HEK293T (cell line): ENCODE results near the gene GBGT1.

Experiments used
- ARNT ChIP-seq: fragments of 450-650 bp; IDR thresholded peaks from 2 replicates; pipeline ENCODE4 v1.6.1; 2017; ENCODE audit warnings: mild to moderate bottlenecking
- FOXA1 ChIP-seq: fragments of 450-650 bp; IDR thresholded peaks from 2 replicates; pipeline ENCODE4 v1.6.1; 2016; ENCODE audit warnings: mild to moderate bottlenecking
- FOXK2 ChIP-seq: fragments of 450-650 bp; IDR thresholded peaks from 2 replicates; pipeline ENCODE4 v1.6.1; 2016; ENCODE audit warnings: mild to moderate bottlenecking
- FOXM1 ChIP-seq: fragments of 450-650 bp; IDR thresholded peaks from 2 replicates; pipeline ENCODE4 v1.6.1; 2017; ENCODE audit warnings: mild to moderate bottlenecking, borderline replicate concordance
- HDGF ChIP-seq: fragments of 450-650 bp; IDR thresholded peaks from 2 replicates; pipeline ENCODE4 v1.6.1; 2017; ENCODE audit warnings: antibody characterized with exemption, borderline replicate concordance
- LEF1 ChIP-seq: fragments of 450-650 bp; IDR thresholded peaks from 2 replicates; pipeline ENCODE4 v1.6.1; 2017; ENCODE audit warnings: mild to moderate bottlenecking, borderline replicate concordance
- SP1 ChIP-seq: fragments of 450-650 bp; IDR thresholded peaks from 2 replicates; pipeline ENCODE4 v1.6.1; 2017
- SUZ12 ChIP-seq: fragments of 450-650 bp; IDR thresholded peaks from 2 replicates; pipeline ENCODE4 v1.6.1; 2016; ENCODE audit warnings: mild to moderate bottlenecking
- TF ChIP-seq, protein P1 (sequence below): fragments of 450-650 bp; IDR thresholded peaks from 2 replicates; pipeline ENCODE4 v1.6.1; 2016

DNA sequence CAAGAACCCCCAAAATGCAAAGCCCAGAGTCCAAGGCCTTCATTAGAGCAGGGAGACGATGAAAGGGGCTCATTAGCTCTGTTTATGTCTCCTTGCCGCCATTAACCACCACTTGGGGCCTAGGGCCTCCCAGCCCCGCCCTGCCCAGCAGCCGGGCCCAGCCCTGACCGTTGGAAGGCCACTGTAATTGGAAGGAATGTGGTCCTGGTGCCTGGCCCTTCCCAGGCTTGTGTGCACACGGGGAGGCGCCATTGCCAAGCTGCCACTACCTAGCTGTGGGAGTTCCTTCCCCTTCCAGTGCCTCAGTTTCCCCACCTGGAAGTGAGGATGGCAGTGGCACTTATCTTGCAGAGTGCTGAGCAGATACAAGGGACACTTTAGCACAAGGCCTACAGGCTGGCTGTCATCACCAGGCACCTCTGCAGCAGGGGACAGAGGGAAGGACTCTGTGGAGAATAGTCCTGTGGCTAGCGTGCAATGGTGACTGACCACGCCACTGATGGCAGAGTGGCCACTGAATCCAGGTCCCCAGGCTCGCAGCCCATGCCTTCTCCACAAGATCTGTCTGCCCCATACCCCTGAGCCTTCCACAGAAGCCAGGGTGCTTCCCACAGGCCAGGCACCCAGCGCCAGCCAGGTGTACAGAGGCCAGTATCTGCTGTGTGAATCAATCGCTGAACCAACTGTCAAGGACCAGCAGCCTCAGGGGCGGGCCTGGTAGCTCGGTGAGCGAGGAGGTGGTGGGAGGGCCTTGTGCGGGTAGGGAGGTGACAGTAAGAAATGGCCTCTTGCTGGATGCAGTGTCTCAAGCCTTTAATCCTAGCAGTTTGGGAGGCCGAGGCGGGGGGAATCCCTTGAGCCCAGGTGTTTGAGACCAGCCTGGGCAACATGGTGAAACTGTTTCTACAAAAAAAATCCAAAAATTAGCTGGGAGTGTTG lies 20.8 kb downstream of the GBGT1 start:
- TF ChIP-seq FOXM1 (no peak), SUZ12 (no peak), ARNT (no peak), LEF1 (no peak), SP1 (no peak), FOXA1 (no peak), FOXK2 (no peak), HDGF (no peak)
- TF ChIP-seq, protein P1, sequence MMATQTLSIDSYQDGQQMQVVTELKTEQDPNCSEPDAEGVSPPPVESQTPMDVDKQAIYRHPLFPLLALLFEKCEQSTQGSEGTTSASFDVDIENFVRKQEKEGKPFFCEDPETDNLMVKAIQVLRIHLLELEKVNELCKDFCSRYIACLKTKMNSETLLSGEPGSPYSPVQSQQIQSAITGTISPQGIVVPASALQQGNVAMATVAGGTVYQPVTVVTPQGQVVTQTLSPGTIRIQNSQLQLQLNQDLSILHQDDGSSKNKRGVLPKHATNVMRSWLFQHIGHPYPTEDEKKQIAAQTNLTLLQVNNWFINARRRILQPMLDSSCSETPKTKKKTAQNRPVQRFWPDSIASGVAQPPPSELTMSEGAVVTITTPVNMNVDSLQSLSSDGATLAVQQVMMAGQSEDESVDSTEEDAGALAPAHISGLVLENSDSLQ: no peak
